ENCODE data around the gene TMEM273.

TMEM273 gene

DNA sequence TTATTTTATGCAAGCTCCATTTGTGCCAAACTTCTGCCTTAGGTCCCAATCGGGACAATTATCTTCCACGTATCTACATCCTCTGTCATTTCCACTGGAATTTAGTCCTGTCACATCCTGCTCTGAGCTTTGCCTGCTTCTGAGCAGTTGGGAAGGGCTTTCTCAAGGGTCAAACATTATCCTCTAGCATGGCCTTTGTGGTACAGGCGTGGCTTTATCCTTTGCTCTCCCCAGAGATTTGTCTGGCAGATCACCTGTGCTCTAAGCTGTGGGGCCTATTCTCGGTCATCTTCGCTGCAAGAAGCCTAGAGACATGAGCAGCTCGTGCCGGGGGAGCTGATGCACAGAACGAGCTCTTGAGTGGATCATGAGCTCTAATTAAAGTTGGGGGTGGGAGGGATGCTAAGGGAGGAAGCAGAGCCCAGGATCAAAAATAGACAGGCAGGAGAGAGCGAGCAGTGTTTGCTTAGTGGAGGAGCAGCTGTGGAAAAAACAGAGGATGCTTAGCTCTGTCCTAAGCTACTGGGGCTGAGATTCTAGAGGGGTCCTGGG, 19.8 kb upstream of the TMEM273 start:
- no peaks in the 10 kb centered on the region for H3K79me1 ChIP-seq (replicated peaks; ENCODE audit: low read length, poor library complexity, severe bottlenecking)
- no peak overlapping the region for H3K4me3 ChIP-seq (ENCODE audit: insufficient read depth in 1 of 2, low read depth in 1 of 2, low read length in 2 of 2)
- H2BK12ac ChIP-seq (ENCODE audit: low read length in 2 of 2), result no peak overlapping the region
- no peak overlapping the region for H4K8ac ChIP-seq (ENCODE audit: low read length)
- H3K36me3 ChIP-seq (ENCODE audit: control insufficient read depth in 1 of 2, insufficient read depth in 2 of 2, low read depth in 1 of 2, low read length in 2 of 2), result no peaks in the 10 kb centered on the region
- H3K18ac ChIP-seq (ENCODE audit: low read depth in 1 of 2, low read length in 2 of 2), result no peak overlapping the region
- no peak for DNase-seq
- H3K4me1 ChIP-seq (ENCODE audit: control insufficient read depth, insufficient read depth, low read depth, low read length), result no peaks in the 10 kb centered on the region
- no peak overlapping the region for H3K23ac ChIP-seq (ENCODE audit: low read length in 2 of 2)
- no peak overlapping the region for H4K91ac ChIP-seq (ENCODE audit: low read length)
- H3K4me2 ChIP-seq (ENCODE audit: low read length, poor library complexity, severe bottlenecking), result no peak overlapping the region
- H3K9ac ChIP-seq (ENCODE audit: low read length), result no peak overlapping the region
- no peak overlapping the region for H2BK15ac ChIP-seq (ENCODE audit: low read depth, poor library complexity, severe bottlenecking)
- H3K27me3 ChIP-seq (ENCODE audit: control insufficient read depth in 1 of 2, insufficient read depth in 1 of 2, low read length in 2 of 2), result peaks cover 3 to 42% of the 10 kb centered on the region in 2 experiments
- 74% methylated on average over 9 of the region's 9 CpGs for WGBS
- H2BK120ac ChIP-seq (ENCODE audit: low read depth, low read length), result no peak overlapping the region
- H2BK5ac ChIP-seq (ENCODE audit: low read depth, low read length, poor library complexity, severe bottlenecking), result no peak overlapping the region
- H2AK5ac ChIP-seq (ENCODE audit: low read length, severe bottlenecking), result no peak overlapping the region
- H3K4ac ChIP-seq (ENCODE audit: low read depth in 1 of 2, low read length in 2 of 2), result no peak overlapping the region
- H3K14ac ChIP-seq (ENCODE audit: low read length in 2 of 2), result no peak overlapping the region
- H2AFZ ChIP-seq (ENCODE audit: low read depth, low read length), result no peak overlapping the region
- H3K9me3 ChIP-seq (ENCODE audit: control insufficient read depth, low read length), result no peaks in the 10 kb centered on the region
- H3K27ac ChIP-seq (ENCODE audit: low read length, poor library complexity, severe bottlenecking), result no peak overlapping the region

DNA sequence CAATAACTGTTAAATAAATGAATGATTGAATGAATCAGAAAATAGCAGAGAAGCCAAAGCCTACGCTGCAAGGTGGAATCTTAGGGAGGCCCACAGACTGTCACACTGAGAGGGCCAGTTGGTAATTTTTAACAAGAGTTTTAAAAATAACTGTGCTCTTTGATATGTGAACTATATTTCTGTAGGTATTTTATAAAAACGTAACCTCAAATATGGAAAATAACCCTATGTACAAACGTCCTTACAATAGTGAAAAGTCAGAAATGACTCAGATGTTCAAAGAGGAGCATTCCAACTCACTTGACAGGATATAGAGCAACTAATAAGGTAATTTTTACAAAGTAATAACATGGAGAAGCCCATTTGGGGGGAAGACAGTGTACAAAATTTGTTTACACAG, 18.9 kb upstream of the TMEM273 start:
- Histone ChIP-seq H3K4me3 (ENCODE audit: insufficient read depth in 1 of 2, low read depth in 1 of 2, low read length in 2 of 2) (no peak overlapping the region), H3K27ac (ENCODE audit: low read length, poor library complexity, severe bottlenecking) (no peak overlapping the region), H3K14ac (ENCODE audit: low read length in 2 of 2) (no peak overlapping the region), H3K27me3 (ENCODE audit: control insufficient read depth in 1 of 2, insufficient read depth in 1 of 2, low read length in 2 of 2) (peaks cover 3 to 36% of the 10 kb centered on the region in 2 experiments), H2BK12ac (ENCODE audit: low read length in 2 of 2) (no peak overlapping the region), H3K4me1 (ENCODE audit: control insufficient read depth, insufficient read depth, low read depth, low read length) (no peaks in the 10 kb centered on the region), H3K4me2 (ENCODE audit: low read length, poor library complexity, severe bottlenecking) (no peak overlapping the region), H3K9me3 (ENCODE audit: control insufficient read depth, low read length) (no peaks in the 10 kb centered on the region), H3K4ac (ENCODE audit: low read depth in 1 of 2, low read length in 2 of 2) (no peak overlapping the region), H2BK15ac (ENCODE audit: low read depth, poor library complexity, severe bottlenecking) (no peak overlapping the region), H2BK120ac (ENCODE audit: low read depth, low read length) (no peak overlapping the region), H3K23ac (ENCODE audit: low read length in 2 of 2) (no peak overlapping the region), H3K9ac (ENCODE audit: low read length) (no peak overlapping the region), H4K8ac (ENCODE audit: low read length) (no peak overlapping the region), H2AFZ (ENCODE audit: low read depth, low read length) (no peak overlapping the region), H2AK5ac (ENCODE audit: low read length, severe bottlenecking) (no peak overlapping the region), H4K91ac (ENCODE audit: low read length) (no peak overlapping the region), H3K18ac (ENCODE audit: low read depth in 1 of 2, low read length in 2 of 2) (no peak overlapping the region), H2BK5ac (ENCODE audit: low read depth, low read length, poor library complexity, severe bottlenecking) (no peak overlapping the region), H3K79me1 (replicated peaks; ENCODE audit: low read length, poor library complexity, severe bottlenecking) (no peaks in the 10 kb centered on the region), H3K36me3 (ENCODE audit: control insufficient read depth in 1 of 2, insufficient read depth in 2 of 2, low read depth in 1 of 2, low read length in 2 of 2) (no peaks in the 10 kb centered on the region)
- 82% methylated on average over 1 of the region's 3 CpGs for WGBS
- DNase-seq, result no peak

DNA sequence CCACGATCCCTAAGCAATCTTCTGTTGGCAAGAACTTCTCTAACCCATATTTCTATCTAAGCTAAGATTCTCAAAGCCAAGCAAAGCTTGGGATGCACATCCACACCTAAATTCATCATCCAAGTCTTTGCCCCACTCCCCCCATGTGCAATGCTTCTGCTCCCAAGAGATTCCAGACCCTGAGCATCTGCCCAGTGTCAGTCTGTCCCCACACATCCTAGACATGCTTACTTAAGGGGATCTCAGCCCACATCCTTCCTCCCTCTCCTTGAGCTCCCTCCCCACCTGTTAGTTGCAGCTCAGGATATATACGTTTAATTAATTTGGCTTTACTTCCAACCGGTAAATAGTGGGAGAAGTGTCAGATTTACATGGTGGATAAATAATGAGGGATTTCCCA, 17.0 kb upstream of the TMEM273 start:
- Histone ChIP-seq H4K91ac (ENCODE audit: low read length) (no peak overlapping the region), H2AFZ (ENCODE audit: low read depth, low read length) (no peak overlapping the region), H3K9ac (ENCODE audit: low read length) (no peak overlapping the region), H2BK15ac (ENCODE audit: low read depth, poor library complexity, severe bottlenecking) (no peak overlapping the region), H2BK5ac (ENCODE audit: low read depth, low read length, poor library complexity, severe bottlenecking) (no peak overlapping the region), H3K27ac (ENCODE audit: low read length, poor library complexity, severe bottlenecking) (no peak overlapping the region), H3K23ac (ENCODE audit: low read length in 2 of 2) (no peak overlapping the region), H3K4me3 (ENCODE audit: insufficient read depth in 1 of 2, low read depth in 1 of 2, low read length in 2 of 2) (no peak overlapping the region), H3K79me1 (replicated peaks; ENCODE audit: low read length, poor library complexity, severe bottlenecking) (no peaks in the 10 kb centered on the region), H3K18ac (ENCODE audit: low read depth in 1 of 2, low read length in 2 of 2) (no peak overlapping the region), H2BK12ac (ENCODE audit: low read length in 2 of 2) (no peak overlapping the region), H3K36me3 (ENCODE audit: control insufficient read depth in 1 of 2, insufficient read depth in 2 of 2, low read depth in 1 of 2, low read length in 2 of 2) (no peaks in the 10 kb centered on the region), H2BK120ac (ENCODE audit: low read depth, low read length) (no peak overlapping the region), H3K4me2 (ENCODE audit: low read length, poor library complexity, severe bottlenecking) (no peak overlapping the region), H3K14ac (ENCODE audit: low read length in 2 of 2) (no peak overlapping the region), H3K9me3 (ENCODE audit: control insufficient read depth, low read length) (no peaks in the 10 kb centered on the region), H3K4ac (ENCODE audit: low read depth in 1 of 2, low read length in 2 of 2) (no peak overlapping the region), H3K27me3 (ENCODE audit: control insufficient read depth in 1 of 2, insufficient read depth in 1 of 2, low read length in 2 of 2) (peaks cover 3 to 28% of the 10 kb centered on the region in 2 experiments), H2AK5ac (ENCODE audit: low read length, severe bottlenecking) (no peak overlapping the region), H4K8ac (ENCODE audit: low read length) (no peak overlapping the region), H3K4me1 (ENCODE audit: control insufficient read depth, insufficient read depth, low read depth, low read length) (no peaks in the 10 kb centered on the region)
- no peak for DNase-seq
- WGBS, result 80% methylated on average over 3 of the region's 3 CpGs

DNA sequence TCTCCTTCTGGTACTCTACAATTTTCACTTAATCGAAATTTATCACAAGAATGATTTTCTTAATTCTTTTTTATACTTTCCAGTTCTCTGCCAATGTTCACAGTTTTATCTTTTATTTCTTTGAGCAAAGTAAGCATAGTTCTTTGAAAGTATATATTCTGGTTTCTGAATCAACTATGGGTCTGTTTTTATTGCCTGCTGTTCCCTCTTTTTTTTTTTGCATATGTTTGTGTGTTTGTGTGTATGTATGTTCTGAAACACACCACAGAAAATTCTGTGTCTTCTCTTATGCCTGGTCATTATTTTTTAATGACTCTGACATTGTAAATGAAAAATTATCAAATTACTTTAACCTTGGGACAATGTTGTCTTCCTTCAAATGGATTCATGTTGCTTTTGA, 15.9 kb upstream of the TMEM273 start:
- no peak overlapping the region for H2BK120ac ChIP-seq (ENCODE audit: low read depth, low read length)
- 45% methylated on average over 1 of the region's 1 CpG for WGBS
- no peak overlapping the region for H3K14ac ChIP-seq (ENCODE audit: low read length in 2 of 2)
- no peak overlapping the region for H2AFZ ChIP-seq (ENCODE audit: low read depth, low read length)
- H3K9ac ChIP-seq (ENCODE audit: low read length), result no peak overlapping the region
- no peak overlapping the region for H4K8ac ChIP-seq (ENCODE audit: low read length)
- H3K18ac ChIP-seq (ENCODE audit: low read depth in 1 of 2, low read length in 2 of 2), result no peak overlapping the region
- no peak overlapping the region for H3K23ac ChIP-seq (ENCODE audit: low read length in 2 of 2)
- no peak overlapping the region for H2AK5ac ChIP-seq (ENCODE audit: low read length, severe bottlenecking)
- H4K91ac ChIP-seq (ENCODE audit: low read length), result no peak overlapping the region
- H3K4me3 ChIP-seq (ENCODE audit: insufficient read depth in 1 of 2, low read depth in 1 of 2, low read length in 2 of 2), result no peak overlapping the region
- H2BK15ac ChIP-seq (ENCODE audit: low read depth, poor library complexity, severe bottlenecking), result no peak overlapping the region
- H3K27ac ChIP-seq (ENCODE audit: low read length, poor library complexity, severe bottlenecking), result no peak overlapping the region
- no peak overlapping the region for H3K4ac ChIP-seq (ENCODE audit: low read depth in 1 of 2, low read length in 2 of 2)
- H3K79me1 ChIP-seq (replicated peaks; ENCODE audit: low read length, poor library complexity, severe bottlenecking), result no peaks in the 10 kb centered on the region
- H2BK5ac ChIP-seq (ENCODE audit: low read depth, low read length, poor library complexity, severe bottlenecking), result no peak overlapping the region
- H3K9me3 ChIP-seq (ENCODE audit: control insufficient read depth, low read length), result no peaks in the 10 kb centered on the region
- no peaks in the 10 kb centered on the region for H3K36me3 ChIP-seq (ENCODE audit: control insufficient read depth in 1 of 2, insufficient read depth in 2 of 2, low read depth in 1 of 2, low read length in 2 of 2)
- no peak overlapping the region for H2BK12ac ChIP-seq (ENCODE audit: low read length in 2 of 2)
- H3K4me1 ChIP-seq (ENCODE audit: control insufficient read depth, insufficient read depth, low read depth, low read length), result no peaks in the 10 kb centered on the region
- H3K27me3 ChIP-seq (ENCODE audit: control insufficient read depth in 1 of 2, insufficient read depth in 1 of 2, low read length in 2 of 2), result peaks cover 3 to 28% of the 10 kb centered on the region in 2 experiments
- H3K4me2 ChIP-seq (ENCODE audit: low read length, poor library complexity, severe bottlenecking), result no peak overlapping the region
- DNase-seq, result no peak

All from mesenchymal stem cell (in vitro differentiated cells and primary cell).